ENCODE measurements around the gene SCARF2.

DNA sequence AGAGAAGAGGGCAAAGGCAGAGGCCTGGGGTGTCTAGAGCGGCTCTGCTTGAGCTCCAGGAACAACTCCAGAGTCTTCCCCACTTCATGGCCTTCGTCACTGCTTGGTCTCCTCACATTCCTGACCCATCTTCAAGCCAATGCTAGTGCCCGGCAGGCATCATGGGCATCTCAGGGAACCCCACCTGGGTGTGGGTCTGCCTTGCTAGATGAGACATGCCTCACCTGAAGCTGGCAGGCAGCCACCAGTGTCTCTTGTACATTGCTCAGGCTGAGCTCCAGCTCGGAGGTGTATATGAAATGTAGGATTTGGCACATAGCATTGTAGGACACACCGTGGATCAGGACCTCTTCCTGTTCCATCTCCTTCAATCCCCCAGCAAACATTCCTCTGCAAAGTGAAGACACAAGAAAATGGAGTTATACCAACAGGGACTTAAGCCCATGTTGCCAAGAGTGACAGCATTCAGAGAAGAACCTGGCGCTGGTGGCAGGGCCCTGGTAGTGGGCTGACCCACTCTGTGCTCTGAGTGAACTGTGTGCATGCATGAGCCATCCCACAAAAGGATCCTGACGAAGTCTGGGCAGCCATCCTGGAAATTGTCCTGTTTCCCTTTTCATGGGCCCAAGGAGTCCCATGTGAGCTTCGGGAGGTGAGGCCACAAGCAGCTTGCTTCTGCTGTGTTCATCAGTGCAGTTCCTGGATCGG is 33.7 kb upstream of the SCARF2 start:
- no peak for TF ChIP-seq EZH2phosphoT487 (IDR thresholded peaks at IDR 0.05; ENCODE audit: borderline replicate concordance, low read length)
- TF ChIP-seq, protein P1, sequence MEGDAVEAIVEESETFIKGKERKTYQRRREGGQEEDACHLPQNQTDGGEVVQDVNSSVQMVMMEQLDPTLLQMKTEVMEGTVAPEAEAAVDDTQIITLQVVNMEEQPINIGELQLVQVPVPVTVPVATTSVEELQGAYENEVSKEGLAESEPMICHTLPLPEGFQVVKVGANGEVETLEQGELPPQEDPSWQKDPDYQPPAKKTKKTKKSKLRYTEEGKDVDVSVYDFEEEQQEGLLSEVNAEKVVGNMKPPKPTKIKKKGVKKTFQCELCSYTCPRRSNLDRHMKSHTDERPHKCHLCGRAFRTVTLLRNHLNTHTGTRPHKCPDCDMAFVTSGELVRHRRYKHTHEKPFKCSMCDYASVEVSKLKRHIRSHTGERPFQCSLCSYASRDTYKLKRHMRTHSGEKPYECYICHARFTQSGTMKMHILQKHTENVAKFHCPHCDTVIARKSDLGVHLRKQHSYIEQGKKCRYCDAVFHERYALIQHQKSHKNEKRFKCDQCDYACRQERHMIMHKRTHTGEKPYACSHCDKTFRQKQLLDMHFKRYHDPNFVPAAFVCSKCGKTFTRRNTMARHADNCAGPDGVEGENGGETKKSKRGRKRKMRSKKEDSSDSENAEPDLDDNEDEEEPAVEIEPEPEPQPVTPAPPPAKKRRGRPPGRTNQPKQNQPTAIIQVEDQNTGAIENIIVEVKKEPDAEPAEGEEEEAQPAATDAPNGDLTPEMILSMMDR (IDR thresholded peaks at IDR 0.05; ENCODE audit: low read depth, low read length, poor library complexity, severe bottlenecking): no peak
